ENCODE measurements around the gene RNLS. TPM values are rescaled to one million over a fixed set of nuclear protein-coding genes. Genes with fewer than 3 reads are reported as not detected.

The RNLS gene
- total RNA-seq, 1 experiment from 2014 or later = 8.7 TPM

- ChIA-PET POLR2A (no interaction called here), CTCF (no interaction called here)
- Mint-ChIP-seq H3K27ac (no peak overlapping the region), H3K36me3 (no peaks in the 10 kb centered on the region), H3K27me3 (ENCODE audit: low read depth) (no peaks in the 10 kb centered on the region), H3K4me3 (no peak overlapping the region), H3K9me3 (no peaks in the 10 kb centered on the region), H3K4me1 (no peaks in the 10 kb centered on the region)
- TF ChIP-seq, protein P1, sequence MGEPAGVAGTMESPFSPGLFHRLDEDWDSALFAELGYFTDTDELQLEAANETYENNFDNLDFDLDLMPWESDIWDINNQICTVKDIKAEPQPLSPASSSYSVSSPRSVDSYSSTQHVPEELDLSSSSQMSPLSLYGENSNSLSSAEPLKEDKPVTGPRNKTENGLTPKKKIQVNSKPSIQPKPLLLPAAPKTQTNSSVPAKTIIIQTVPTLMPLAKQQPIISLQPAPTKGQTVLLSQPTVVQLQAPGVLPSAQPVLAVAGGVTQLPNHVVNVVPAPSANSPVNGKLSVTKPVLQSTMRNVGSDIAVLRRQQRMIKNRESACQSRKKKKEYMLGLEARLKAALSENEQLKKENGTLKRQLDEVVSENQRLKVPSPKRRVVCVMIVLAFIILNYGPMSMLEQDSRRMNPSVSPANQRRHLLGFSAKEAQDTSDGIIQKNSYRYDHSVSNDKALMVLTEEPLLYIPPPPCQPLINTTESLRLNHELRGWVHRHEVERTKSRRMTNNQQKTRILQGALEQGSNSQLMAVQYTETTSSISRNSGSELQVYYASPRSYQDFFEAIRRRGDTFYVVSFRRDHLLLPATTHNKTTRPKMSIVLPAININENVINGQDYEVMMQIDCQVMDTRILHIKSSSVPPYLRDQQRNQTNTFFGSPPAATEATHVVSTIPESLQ (CRISPR knock-in tag; IDR thresholded peaks at IDR 0.05) = no peak
- TF ChIP-seq ZNF423 (CRISPR knock-in tag; IDR thresholded peaks at IDR 0.05) (no peak), SMAD3 (CRISPR knock-in tag; IDR thresholded peaks at IDR 0.05; ENCODE audit: borderline replicate concordance) (no peak)
- DNase-seq (ENCODE audit: low spot score) (no peak), ATAC-seq (no peak)
Observed at GRCh38 chr10:88372051-88372715, 210.9 kb downstream of the RNLS start.

DNA sequence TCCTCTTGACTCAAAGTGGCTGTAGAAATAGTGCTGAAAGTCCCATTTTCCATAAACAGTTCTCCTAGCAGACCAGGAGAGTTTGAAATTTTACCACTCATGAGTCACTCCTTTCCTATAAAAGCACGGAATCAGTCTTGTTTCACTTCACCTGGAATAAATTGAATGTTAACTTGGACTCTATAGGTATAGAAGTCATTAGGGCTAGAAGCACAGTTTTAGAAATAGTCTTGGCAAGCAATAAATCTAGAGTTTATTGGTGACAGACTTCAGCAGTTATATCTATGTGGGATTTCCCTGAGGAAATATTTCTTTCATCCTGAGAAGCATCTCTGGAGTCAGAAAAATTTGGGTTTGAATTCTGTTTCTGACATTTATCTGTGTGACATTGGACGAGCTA is 212.4 kb downstream of the RNLS start:
- DNase-seq (ENCODE audit: low spot score) = no peak
- ChIA-PET CTCF (no interaction called here), POLR2A (no interaction called here)
- H3K4me3 Mint-ChIP-seq = no peak overlapping the region
- no peaks in the 10 kb centered on the region for H3K36me3 Mint-ChIP-seq
- H3K4me1 Mint-ChIP-seq = no peaks in the 10 kb centered on the region
- H3K27me3 Mint-ChIP-seq (ENCODE audit: low read depth) = no peaks in the 10 kb centered on the region
- no peaks in the 10 kb centered on the region for H3K9me3 Mint-ChIP-seq
- no peak overlapping the region for H3K27ac Mint-ChIP-seq
- TF ChIP-seq EMX1 (CRISPR knock-in tag; IDR thresholded peaks at IDR 0.05) = no peak
- TF ChIP-seq TEAD4 (CRISPR knock-in tag; IDR thresholded peaks at IDR 0.05) = no peak
- no peak for TF ChIP-seq KAT7 (CRISPR knock-in tag; IDR thresholded peaks at IDR 0.05; ENCODE audit: borderline replicate concordance)
- no peak for TF ChIP-seq SOX15 (CRISPR knock-in tag; IDR thresholded peaks at IDR 0.05)
- TF ChIP-seq CBFB (CRISPR knock-in tag; IDR thresholded peaks at IDR 0.05; ENCODE audit: low read depth) = no peak
- no peak for TF ChIP-seq ZSCAN18 (CRISPR knock-in tag; IDR thresholded peaks at IDR 0.05)
- TF ChIP-seq, protein P2, sequence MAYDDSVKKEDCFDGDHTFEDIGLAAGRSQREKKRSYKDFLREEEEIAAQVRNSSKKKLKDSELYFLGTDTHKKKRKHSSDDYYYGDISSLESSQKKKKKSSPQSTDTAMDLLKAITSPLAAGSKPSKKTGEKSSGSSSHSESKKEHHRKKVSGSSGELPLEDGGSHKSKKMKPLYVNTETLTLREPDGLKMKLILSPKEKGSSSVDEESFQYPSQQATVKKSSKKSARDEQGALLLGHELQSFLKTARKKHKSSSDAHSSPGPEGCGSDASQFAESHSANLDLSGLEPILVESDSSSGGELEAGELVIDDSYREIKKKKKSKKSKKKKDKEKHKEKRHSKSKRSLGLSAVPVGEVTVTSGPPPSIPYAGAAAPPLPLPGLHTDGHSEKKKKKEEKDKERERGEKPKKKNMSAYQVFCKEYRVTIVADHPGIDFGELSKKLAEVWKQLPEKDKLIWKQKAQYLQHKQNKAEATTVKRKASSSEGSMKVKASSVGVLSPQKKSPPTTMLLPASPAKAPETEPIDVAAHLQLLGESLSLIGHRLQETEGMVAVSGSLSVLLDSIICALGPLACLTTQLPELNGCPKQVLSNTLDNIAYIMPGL (CRISPR knock-in tag; IDR thresholded peaks at IDR 0.05) = no peak
- TF ChIP-seq NFATC4 (CRISPR knock-in tag; IDR thresholded peaks at IDR 0.05) = no peak
- TF ChIP-seq, protein P3, sequence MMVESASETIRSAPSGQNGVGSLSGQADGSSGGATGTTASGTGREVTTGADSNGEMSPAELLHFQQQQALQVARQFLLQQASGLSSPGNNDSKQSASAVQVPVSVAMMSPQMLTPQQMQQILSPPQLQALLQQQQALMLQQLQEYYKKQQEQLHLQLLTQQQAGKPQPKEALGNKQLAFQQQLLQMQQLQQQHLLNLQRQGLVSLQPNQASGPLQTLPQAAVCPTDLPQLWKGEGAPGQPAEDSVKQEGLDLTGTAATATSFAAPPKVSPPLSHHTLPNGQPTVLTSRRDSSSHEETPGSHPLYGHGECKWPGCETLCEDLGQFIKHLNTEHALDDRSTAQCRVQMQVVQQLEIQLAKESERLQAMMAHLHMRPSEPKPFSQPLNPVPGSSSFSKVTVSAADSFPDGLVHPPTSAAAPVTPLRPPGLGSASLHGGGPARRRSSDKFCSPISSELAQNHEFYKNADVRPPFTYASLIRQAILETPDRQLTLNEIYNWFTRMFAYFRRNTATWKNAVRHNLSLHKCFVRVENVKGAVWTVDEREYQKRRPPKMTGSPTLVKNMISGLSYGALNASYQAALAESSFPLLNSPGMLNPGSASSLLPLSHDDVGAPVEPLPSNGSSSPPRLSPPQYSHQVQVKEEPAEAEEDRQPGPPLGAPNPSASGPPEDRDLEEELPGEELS (CRISPR knock-in tag; IDR thresholded peaks at IDR 0.05) = no peak
- TF ChIP-seq, protein P1 (CRISPR knock-in tag; IDR thresholded peaks at IDR 0.05) = no peak
- no peak for TF ChIP-seq TEAD1 (CRISPR knock-in tag; IDR thresholded peaks at IDR 0.05)
- TF ChIP-seq SMAD3 (CRISPR knock-in tag; IDR thresholded peaks at IDR 0.05; ENCODE audit: borderline replicate concordance) = no peak
- TF ChIP-seq RORB (CRISPR knock-in tag; IDR thresholded peaks at IDR 0.05) = no peak
- ATAC-seq = no peak

Measured in WTC11 (cell line).